GM12878 (cell line): ENCODE data around the gene NXPH1.

ENCODE experiments used
- JUNB ChIP-seq: IDR thresholded peaks from 2 replicates; pipeline ENCODE4 v1.6.1; 2016; ENCODE audit warnings: antibody characterized with exemption, mild to moderate bottlenecking
- ZZZ3 ChIP-seq: IDR thresholded peaks from 2 replicates; pipeline ENCODE4 v1.6.1; 2011; ENCODE audit warnings: low read depth; ENCODE audit not compliant: control insufficient read depth, insufficient read length
- TF ChIP-seq, protein P1 (sequence below), 3 experiments: IDR thresholded peaks in 2 of 3; conservative IDR thresholded peaks in 1 of 3; 2 replicates each; pipeline ENCODE4 v1.5.1; 2011; ENCODE audit warnings: low read depth in 3 of 3, low read length in 3 of 3, mild to moderate bottlenecking in 3 of 3, control low read depth in 2 of 3, moderate library complexity in 2 of 3, inconsistent platforms in 1 of 3, mixed read lengths in 1 of 3; ENCODE audit not compliant: control insufficient read depth in 2 of 3, insufficient read depth in 1 of 3; ENCODE audit errors: extremely low read depth in 1 of 3

DNA sequence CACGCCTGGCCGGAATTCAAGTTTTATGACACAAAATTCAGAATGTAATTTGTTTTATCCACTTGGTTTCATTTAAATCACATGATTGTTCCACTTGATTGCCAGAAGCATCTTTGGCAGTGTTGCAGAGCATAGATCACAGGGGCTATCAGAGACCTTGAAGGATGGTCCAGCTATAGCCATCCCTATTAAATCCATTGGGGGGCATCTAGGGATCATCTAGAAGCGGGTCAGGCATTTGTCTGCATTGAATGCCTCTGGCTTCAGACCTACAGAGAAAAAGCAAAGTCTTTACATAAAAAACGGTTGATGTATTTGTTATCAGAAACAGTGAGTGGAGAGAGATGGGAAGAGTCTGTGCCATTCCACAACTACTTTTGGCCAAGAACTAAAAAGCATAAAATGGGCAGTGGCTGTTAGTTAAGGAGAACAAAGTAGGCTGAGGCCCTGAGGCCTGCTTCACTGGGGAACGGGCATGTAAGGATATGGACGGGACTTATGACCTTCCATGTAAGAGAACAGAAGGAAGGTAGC lies 146.3 kb downstream of the NXPH1 start:
- TF ChIP-seq ZZZ3, result no peak
- TF ChIP-seq JUNB, result no peak
- TF ChIP-seq, protein P1, sequence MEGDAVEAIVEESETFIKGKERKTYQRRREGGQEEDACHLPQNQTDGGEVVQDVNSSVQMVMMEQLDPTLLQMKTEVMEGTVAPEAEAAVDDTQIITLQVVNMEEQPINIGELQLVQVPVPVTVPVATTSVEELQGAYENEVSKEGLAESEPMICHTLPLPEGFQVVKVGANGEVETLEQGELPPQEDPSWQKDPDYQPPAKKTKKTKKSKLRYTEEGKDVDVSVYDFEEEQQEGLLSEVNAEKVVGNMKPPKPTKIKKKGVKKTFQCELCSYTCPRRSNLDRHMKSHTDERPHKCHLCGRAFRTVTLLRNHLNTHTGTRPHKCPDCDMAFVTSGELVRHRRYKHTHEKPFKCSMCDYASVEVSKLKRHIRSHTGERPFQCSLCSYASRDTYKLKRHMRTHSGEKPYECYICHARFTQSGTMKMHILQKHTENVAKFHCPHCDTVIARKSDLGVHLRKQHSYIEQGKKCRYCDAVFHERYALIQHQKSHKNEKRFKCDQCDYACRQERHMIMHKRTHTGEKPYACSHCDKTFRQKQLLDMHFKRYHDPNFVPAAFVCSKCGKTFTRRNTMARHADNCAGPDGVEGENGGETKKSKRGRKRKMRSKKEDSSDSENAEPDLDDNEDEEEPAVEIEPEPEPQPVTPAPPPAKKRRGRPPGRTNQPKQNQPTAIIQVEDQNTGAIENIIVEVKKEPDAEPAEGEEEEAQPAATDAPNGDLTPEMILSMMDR (IDR thresholded peaks at IDR 0.05 in 2 of 3, conservative IDR thresholded peaks at IDR 0.05 in 1 of 3; ENCODE audit: control insufficient read depth in 2 of 3, extremely low read depth in 1 of 3, insufficient read depth in 1 of 3, low read depth in 3 of 3, low read length in 3 of 3), result no peak
